IPS DF 4.7 (cell line): ENCODE results near the gene CLIP1.
"Not testable (repeated sequence)": the region's sequence is repeated elsewhere in the genome, so short reads cannot be mapped to it uniquely, and the experiment has no call there.

Experiments used
- DNase-seq: peaks from one replicate; pipeline ENCODE4 v3.0.0-alpha.2; 2013; ENCODE audit warnings: low spot score; ENCODE audit errors: extremely low read depth

CLIP1 gene

GRCh38 chr12:122258462-122258861 lies 164.0 kb downstream of the CLIP1 start:
- DNase-seq, result not testable (repeated sequence)

GRCh38 chr12:122250536-122250935 lies 171.9 kb downstream of the CLIP1 start:
- DNase-seq, result no peak

GRCh38 chr12:122250047-122250446 lies 172.4 kb downstream of the CLIP1 start:
- no peak for DNase-seq

GRCh38 chr12:122245553-122245952 lies 176.9 kb downstream of the CLIP1 start:
- no peak for DNase-seq

GRCh38 chr12:122244565-122245371 lies 177.7 kb downstream of the CLIP1 start:
- no peak for DNase-seq

- DNase-seq, result no peak
These were observed 178.5 kb downstream of the CLIP1 start for GRCh38 chr12:122243965-122244364.

GRCh38 chr12:122238861-122239260 lies 183.6 kb downstream of the CLIP1 start:
- DNase-seq, result no peak

GRCh38 chr12:122235741-122236140 lies 186.7 kb downstream of the CLIP1 start:
- DNase-seq, result no peak

- DNase-seq, result no peak
These were observed 189.8 kb downstream of the CLIP1 start for GRCh38 chr12:122232691-122233090.

- DNase-seq, result no peak
These were observed 191.7 kb downstream of the CLIP1 start for GRCh38 chr12:122230798-122231197.

- no peak for DNase-seq
These were observed 194.4 kb downstream of the CLIP1 start for GRCh38 chr12:122228092-122228491.

GRCh38 chr12:122227341-122227740 lies 195.1 kb downstream of the CLIP1 start:
- no peak for DNase-seq

- no peak for DNase-seq
These were observed 195.9 kb downstream of the CLIP1 start for GRCh38 chr12:122226366-122227125.

- peak; percentile 89 for DNase-seq
These were observed 196.6 kb downstream of the CLIP1 start, which contains the start of gene DIABLO for GRCh38 chr12:122225683-122226365. DIABLO (minus strand) TSS chr12:122226052; CDS start chr12:122226014, 38 bp downstream.
